GM18517 (cell line): ENCODE data around the gene ITGB4.

Source experiments
- ATAC-seq: cut with Tn5 transposase; IDR thresholded peaks from one replicate; pipeline ENCODE4 v1.9.1; 2021; ENCODE audit warnings: mild to moderate bottlenecking, moderate library complexity; ENCODE audit not compliant: unreplicated experiment

Gene ITGB4

DNA sequence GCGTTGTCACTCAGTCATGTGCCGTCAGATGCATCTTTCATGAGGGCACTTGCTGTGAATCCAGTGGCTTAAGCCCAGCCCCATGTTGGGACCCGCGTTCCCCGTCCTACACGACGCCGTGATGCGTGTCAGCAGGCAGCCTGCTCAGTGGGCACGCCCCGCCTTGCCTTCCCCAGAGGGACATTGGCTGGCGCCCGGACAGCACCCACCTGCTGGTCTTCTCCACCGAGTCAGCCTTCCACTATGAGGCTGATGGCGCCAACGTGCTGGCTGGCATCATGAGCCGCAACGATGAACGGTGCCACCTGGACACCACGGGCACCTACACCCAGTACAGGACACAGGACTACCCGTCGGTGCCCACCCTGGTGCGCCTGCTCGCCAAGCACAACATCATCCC, 8.8 kb downstream of the ITGB4 start:
- no peak for ATAC-seq

DNA sequence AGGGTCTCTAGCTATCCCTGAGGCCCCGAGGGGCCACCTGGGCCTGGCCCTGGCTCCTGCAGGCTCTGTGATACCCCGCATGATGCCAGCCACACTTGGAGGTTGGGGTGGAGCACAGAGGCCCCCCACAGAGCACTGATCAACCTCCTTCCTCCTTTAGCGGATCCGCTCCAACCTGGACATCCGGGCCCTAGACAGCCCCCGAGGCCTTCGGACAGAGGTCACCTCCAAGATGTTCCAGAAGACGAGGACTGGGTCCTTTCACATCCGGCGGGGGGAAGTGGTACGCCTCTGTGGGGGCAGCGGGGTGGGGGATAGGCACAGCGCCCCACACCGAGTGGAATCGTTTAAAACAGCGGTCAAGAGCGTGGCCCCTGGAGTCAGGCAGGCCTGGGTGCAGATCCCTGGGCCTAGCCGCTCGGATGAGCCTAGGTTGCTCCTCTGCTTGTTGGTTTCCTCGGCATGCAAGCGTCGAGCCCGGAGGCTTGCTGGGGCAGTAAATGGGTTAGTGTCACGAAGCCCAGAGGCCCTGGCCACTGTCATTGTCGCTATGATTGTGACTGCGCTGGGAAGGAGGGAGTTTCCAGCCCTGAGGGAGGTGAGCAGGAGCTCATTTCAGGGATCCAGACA, 9.9 kb downstream of the ITGB4 start:
- no peak for ATAC-seq

DNA sequence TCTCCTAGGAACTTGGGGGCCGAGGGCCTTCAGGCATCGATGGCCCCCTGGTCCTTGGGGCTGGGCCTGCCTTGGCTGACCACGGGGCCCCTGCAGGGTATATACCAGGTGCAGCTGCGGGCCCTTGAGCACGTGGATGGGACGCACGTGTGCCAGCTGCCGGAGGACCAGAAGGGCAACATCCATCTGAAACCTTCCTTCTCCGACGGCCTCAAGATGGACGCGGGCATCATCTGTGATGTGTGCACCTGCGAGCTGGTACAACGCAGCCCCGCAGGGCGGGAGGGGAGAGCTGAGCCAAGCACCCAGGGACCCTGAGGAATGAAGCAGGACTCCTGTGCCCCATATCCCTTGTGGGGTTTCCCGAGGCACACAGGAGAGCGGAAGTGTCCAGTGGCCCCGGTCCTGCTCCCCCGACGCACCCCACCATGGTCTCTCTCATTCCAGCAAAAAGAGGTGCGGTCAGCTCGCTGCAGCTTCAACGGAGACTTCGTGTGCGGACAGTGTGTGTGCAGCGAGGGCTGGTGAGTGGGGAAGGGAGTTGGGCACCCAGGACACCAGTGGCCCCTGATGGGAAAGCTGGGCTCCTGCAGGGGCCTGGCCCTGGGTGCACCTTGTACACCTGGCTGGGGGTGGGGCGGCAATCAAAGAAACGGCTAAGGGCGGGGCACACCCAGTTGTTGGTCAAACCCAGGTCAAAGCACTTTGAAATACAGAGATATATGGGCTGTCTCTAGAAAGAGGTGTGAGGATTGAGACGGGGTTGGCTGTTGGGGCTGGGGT, 10.6 kb downstream of the ITGB4 start:
- ATAC-seq, result no peak

GRCh38 chr17:75733471-75733870, 12.2 kb downstream of the ITGB4 start:
- ATAC-seq, result no peak

- ATAC-seq, result no peak
Observed at GRCh38 chr17:75734674-75735294, 13.5 kb downstream of the ITGB4 start.

- no peak for ATAC-seq
Observed at GRCh38 chr17:75736173-75736835, 15.0 kb downstream of the ITGB4 start.

GRCh38 chr17:75737133-75737962, 16.1 kb downstream of the ITGB4 start:
- ATAC-seq, result no peak

GRCh38 chr17:75738218-75738802, 17.1 kb downstream of the ITGB4 start:
- ATAC-seq, result no peak

- ATAC-seq, result no peak
Observed at GRCh38 chr17:75739174-75739573, 17.9 kb downstream of the ITGB4 start.

DNA sequence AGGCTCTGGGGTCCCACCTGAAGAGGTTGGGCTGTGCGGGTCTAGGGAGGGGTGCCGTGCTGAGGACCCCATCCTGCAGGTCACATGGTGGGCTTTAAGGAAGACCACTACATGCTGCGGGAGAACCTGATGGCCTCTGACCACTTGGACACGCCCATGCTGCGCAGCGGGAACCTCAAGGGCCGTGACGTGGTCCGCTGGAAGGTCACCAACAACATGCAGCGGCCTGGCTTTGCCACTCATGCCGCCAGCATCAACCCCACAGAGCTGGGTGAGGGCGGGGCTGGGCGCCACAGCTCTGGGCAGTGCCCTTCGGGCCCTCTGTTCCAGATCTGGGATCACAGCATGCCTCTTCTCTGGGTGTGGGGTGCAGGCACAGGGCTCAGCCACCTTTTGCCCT, 18.5 kb downstream of the ITGB4 start:
- no peak for ATAC-seq

DNA sequence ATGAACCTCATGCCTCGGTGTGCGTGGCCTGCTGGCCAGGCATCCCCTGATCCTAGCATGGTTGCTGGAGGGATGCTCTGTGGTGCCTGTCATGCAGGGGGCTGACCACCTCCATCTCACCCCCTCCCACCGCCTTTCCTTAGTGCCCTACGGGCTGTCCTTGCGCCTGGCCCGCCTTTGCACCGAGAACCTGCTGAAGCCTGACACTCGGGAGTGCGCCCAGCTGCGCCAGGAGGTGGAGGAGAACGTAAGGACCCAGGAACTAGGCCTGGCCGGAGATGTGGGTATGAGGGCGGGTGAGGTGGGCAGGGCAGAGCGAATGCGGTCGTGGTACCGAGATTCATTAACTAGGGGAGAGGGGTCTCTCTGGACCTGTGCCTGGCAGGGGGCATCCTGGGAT, 19.0 kb downstream of the ITGB4 start:
- no peak for ATAC-seq

- ATAC-seq, result no peak
Observed at GRCh38 chr17:75740631-75741077, 19.4 kb downstream of the ITGB4 start.

GRCh38 chr17:75742337-75742736, 21.1 kb downstream of the ITGB4 start:
- no peak for ATAC-seq

GRCh38 chr17:75743625-75744206, 22.5 kb downstream of the ITGB4 start:
- ATAC-seq, result no peak

DNA sequence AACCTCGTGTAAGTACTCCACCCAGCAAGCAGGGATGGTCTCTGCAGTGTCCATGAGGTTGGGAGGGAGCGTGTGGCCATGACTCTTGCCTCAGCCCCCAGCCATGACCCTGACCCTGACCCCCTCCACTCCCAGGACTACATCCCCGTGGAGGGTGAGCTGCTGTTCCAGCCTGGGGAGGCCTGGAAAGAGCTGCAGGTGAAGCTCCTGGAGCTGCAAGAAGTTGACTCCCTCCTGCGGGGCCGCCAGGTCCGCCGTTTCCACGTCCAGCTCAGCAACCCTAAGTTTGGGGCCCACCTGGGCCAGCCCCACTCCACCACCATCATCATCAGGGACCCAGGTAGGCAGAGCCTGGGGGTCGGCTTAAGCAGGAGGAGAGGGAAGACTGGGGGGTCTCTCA, 27.4 kb downstream of the ITGB4 start:
- ATAC-seq, result no peak

GRCh38 chr17:75749545-75750389, 28.5 kb downstream of the ITGB4 start:
- ATAC-seq, result no peak

DNA sequence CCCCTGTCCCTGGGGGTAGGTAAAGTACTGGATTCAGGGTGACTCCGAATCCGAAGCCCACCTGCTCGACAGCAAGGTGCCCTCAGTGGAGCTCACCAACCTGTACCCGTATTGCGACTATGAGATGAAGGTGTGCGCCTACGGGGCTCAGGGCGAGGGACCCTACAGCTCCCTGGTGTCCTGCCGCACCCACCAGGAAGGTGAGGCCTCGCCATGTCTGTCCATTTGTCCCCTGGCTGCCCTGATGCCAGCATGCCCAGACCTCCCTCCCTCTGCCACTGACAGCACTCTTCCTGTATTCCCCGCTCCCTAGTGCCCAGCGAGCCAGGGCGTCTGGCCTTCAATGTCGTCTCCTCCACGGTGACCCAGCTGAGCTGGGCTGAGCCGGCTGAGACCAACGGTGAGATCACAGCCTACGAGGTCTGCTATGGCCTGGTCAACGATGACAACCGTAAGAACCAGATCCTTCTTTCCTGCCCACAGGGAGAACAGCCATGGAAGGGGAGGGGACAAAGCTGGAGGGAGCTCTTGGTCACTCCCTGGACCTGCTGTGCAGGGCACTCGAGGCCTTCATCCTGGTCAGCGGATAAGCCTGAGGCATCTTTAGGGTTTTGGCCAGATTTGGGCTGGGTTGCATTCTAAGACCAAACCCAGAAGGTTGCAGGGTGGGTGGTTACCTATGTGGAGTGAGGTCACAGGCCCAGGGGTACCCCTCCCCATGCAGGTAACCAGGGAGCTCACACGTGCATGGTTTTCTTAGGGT, 29.6 kb downstream of the ITGB4 start:
- no peak for ATAC-seq

DNA sequence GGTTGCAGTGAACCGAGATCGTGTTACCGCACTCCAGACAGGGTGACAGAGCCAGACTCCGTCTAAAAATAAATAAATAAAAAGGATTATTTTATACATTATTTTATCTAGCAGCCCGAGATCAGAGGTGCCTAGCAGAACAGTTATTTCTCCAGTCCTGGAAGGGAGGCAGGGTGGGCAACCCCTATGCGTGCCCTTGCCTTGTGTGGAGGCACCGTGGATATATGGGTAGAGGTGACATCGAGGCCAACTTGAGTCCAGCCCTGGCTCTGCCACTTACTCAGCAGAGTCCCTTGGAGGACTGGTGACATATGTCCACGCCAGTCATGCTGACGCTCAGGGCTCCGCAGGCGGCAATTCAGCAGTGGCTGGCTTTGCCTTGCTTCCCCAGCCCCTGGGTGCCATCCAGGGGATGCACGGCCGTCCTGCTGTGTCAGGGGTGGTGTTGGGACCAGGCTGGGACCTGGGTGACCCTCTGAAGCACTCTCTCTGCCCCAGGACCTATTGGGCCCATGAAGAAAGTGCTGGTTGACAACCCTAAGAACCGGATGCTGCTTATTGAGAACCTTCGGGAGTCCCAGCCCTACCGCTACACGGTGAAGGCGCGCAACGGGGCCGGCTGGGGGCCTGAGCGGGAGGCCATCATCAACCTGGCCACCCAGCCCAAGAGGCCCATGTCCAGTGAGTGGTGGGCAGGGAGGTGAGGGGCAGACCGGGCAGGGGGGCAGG, 30.6 kb downstream of the ITGB4 start:
- no peak for ATAC-seq
